ENCODE measurements around the gene ZNF511.

- TF ChIP-seq CTCF (tag by site-specific recombination; IDR thresholded peaks at IDR 0.05) (no peak), ZSCAN18 (tag by site-specific recombination; IDR thresholded peaks at IDR 0.05) (no peak), ZNF585B (tag by site-specific recombination; IDR thresholded peaks at IDR 0.05) (no peak), ZNF76 (tag by site-specific recombination; IDR thresholded peaks at IDR 0.05; ENCODE audit: borderline replicate concordance, low read depth) (no peak), ZNF138 (tag by site-specific recombination; IDR thresholded peaks at IDR 0.05; ENCODE audit: borderline replicate concordance) (no peak), KLF1 (tag by site-specific recombination; IDR thresholded peaks at IDR 0.05) (no peak), ZSCAN5A (tag by site-specific recombination; IDR thresholded peaks at IDR 0.05) (no peak), ZBTB26 (tag by site-specific recombination; optimal IDR thresholded peaks at IDR 0.05) (no peak), ZNF423 (tag by site-specific recombination; IDR thresholded peaks at IDR 0.05) (no peak), SALL2 (tag by site-specific recombination; IDR thresholded peaks at IDR 0.05; ENCODE audit: borderline replicate concordance) (no peak), ZIC2 (tag by site-specific recombination; IDR thresholded peaks at IDR 0.05) (no peak), REPIN1 (tag by site-specific recombination; IDR thresholded peaks at IDR 0.05; ENCODE audit: low read depth) (no peak), PBX3 (CRISPR knock-in tag; IDR thresholded peaks at IDR 0.05) (no peak), KLF9 (tag by site-specific recombination; IDR thresholded peaks at IDR 0.05; ENCODE audit: low read depth) (no peak)
Observed at GRCh38 chr10:133306941-133307379, 1.8 kb upstream of the ZNF511 start.

All from HEK293 (cell line).